ENCODE measurements around the gene MTG2.

GRCh38 chr20:62219992-62220665 is 37.3 kb downstream of the MTG2 start, which contains the start of gene HRH3:
- TF ChIP-seq CTCF (IDR thresholded peaks at IDR 0.05): no peak
- no peak for TF ChIP-seq POLR2AphosphoS5 (IDR thresholded peaks at IDR 0.05)
- TF ChIP-seq POLR2A (IDR thresholded peaks at IDR 0.05): no peak
